Measurements from ENCODE around the gene ASPN.

GRCh38 chr9:92435263-92435662 lies 47.0 kb downstream of the ASPN start:
- TF ChIP-seq EZH2 (IDR thresholded peaks at IDR 0.05) = no peak
- no peak for TF ChIP-seq POLR2AphosphoS5 (IDR thresholded peaks at IDR 0.05; ENCODE audit: borderline replicate concordance, low read depth, low read length)
